GM04503 (cell line): ENCODE results near the gene BBOX1.
"Not testable (repeated sequence)": the region's sequence is repeated elsewhere in the genome, so short reads cannot be mapped to it uniquely, and the experiment has no call there.

Source experiments
- DNase-seq: peaks from one replicate; pipeline ENCODE4 v3.0.0-alpha.2; 2012; ENCODE audit warnings: low read depth

Gene BBOX1

GRCh38 chr11:27083782-27084181 is 43.2 kb downstream of the BBOX1 start:
- DNase-seq: no peak

GRCh38 chr11:27084518-27084917 is 43.9 kb downstream of the BBOX1 start:
- no peak for DNase-seq

GRCh38 chr11:27085111-27085510 is 44.5 kb downstream of the BBOX1 start:
- DNase-seq: no peak

GRCh38 chr11:27085605-27086004 is 45.0 kb downstream of the BBOX1 start:
- no peak for DNase-seq

GRCh38 chr11:27087432-27087831 is 46.8 kb downstream of the BBOX1 start:
- DNase-seq: no peak

GRCh38 chr11:27088353-27088752 is 47.7 kb downstream of the BBOX1 start:
- no peak for DNase-seq

- DNase-seq: no peak
Measured at GRCh38 chr11:27089746-27090145, 49.1 kb downstream of the BBOX1 start.

- not testable (repeated sequence) for DNase-seq
Measured at GRCh38 chr11:27090357-27090948, 49.8 kb downstream of the BBOX1 start.

GRCh38 chr11:27094120-27094519 is 53.5 kb downstream of the BBOX1 start:
- no peak for DNase-seq

- no peak for DNase-seq
Measured at GRCh38 chr11:27095059-27095458, 54.4 kb downstream of the BBOX1 start.

- DNase-seq: no peak
Measured at GRCh38 chr11:27095887-27096286, 55.3 kb downstream of the BBOX1 start.

GRCh38 chr11:27097551-27097950 is 56.9 kb downstream of the BBOX1 start:
- no peak for DNase-seq

- DNase-seq: no peak
Measured at GRCh38 chr11:27100534-27100933, 59.9 kb downstream of the BBOX1 start.

GRCh38 chr11:27107548-27107947 is 66.9 kb downstream of the BBOX1 start:
- DNase-seq: no peak

- no peak for DNase-seq
Measured at GRCh38 chr11:27108809-27109208, 68.2 kb downstream of the BBOX1 start.

- DNase-seq: no peak
Measured at GRCh38 chr11:27111896-27112295, 71.3 kb downstream of the BBOX1 start.

- no peak for DNase-seq
Measured at GRCh38 chr11:27112946-27113345, 72.3 kb downstream of the BBOX1 start.

- DNase-seq: no peak
Measured at GRCh38 chr11:27115051-27115650, 74.5 kb downstream of the BBOX1 start.

GRCh38 chr11:27116684-27117083 is 76.1 kb downstream of the BBOX1 start:
- peak; percentile 86 for DNase-seq

- DNase-seq: no peak
Measured at GRCh38 chr11:27118371-27118770, 77.8 kb downstream of the BBOX1 start.

- DNase-seq: no peak
Measured at GRCh38 chr11:27118949-27119348, 78.3 kb downstream of the BBOX1 start.

GRCh38 chr11:27119396-27119795 is 78.8 kb downstream of the BBOX1 start:
- no peak for DNase-seq

GRCh38 chr11:27120211-27120610 is 79.6 kb downstream of the BBOX1 start:
- no peak for DNase-seq

GRCh38 chr11:27122001-27122400 is 81.4 kb downstream of the BBOX1 start:
- no peak for DNase-seq
